GM18909 (cell line): ENCODE measurements around the gene EDARADD.
"Not testable (repeated sequence)": the region's sequence is repeated elsewhere in the genome, so short reads cannot be mapped to it uniquely, and the experiment has no call there.

Source experiments
- ATAC-seq: cut with Tn5 transposase; IDR thresholded peaks from one replicate; pipeline ENCODE4 v1.9.1; 2021; ENCODE audit warnings: mild to moderate bottlenecking; ENCODE audit not compliant: unreplicated experiment, poor library complexity

The EDARADD gene

DNA sequence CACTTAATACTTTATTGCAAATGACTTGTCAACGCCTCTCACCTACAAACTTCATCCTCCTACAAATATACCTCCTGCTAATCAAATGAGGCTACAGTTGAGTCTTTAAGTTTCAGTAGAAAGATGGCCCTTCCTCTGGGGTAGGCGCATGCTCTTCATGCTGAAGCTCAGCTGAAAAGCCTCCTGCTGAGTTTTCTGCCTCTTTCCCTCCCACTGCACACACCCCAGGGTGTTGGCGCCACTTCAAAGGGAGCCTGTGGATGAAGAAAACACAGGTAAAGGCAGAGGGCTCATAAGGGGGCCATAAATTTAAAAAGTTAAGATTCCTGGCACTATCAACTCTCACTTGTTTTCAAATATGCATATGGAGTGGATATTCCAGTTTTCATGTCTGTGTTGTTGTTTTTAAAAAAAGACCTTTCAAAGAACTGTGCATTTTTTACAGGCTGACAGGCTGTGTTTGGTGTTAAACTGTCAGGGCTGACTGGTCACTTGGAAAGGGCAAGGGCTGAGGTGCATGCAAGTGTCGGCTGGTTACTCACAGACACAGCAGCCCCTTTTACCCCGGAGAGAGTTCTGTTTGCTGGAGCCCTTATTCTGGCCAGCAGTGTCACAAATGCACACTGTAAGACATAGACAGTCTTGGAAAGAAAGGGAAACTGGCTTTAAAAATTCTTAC, 86.8 kb downstream of the EDARADD start:
- ATAC-seq, result no peak

DNA sequence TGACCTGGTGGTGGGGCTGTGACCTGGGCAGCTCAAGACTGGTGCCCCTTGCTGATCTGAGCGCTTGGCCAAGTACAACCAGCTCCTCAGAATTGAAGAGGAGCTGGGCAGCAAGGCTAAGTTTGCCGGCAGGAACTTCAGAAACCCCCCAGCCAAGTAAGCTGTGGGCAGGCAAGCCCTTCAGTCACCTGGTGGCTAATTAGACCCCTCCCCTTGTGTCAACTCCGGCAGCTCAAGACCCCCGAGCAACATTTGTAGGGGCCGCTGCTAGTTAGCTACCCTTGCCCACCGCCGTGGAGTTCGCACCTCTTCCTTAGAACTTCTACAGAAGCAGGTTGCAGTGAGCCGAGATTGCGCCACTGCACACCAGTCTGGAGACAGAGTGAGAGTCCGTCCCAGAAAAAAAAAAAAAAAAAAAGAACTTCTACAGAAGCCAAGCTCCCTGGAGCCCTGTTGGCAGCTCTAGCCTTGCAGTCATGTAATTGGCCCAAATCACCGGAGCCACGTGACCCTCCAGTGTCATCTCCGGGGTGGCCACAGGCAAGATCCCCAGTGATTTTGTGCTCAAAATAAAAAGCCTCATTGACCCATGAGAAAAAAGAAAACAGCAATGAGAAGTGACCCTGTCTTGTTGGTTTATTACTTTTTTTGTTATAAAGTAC, 90.4 kb downstream of the EDARADD start:
- no peak for ATAC-seq

DNA sequence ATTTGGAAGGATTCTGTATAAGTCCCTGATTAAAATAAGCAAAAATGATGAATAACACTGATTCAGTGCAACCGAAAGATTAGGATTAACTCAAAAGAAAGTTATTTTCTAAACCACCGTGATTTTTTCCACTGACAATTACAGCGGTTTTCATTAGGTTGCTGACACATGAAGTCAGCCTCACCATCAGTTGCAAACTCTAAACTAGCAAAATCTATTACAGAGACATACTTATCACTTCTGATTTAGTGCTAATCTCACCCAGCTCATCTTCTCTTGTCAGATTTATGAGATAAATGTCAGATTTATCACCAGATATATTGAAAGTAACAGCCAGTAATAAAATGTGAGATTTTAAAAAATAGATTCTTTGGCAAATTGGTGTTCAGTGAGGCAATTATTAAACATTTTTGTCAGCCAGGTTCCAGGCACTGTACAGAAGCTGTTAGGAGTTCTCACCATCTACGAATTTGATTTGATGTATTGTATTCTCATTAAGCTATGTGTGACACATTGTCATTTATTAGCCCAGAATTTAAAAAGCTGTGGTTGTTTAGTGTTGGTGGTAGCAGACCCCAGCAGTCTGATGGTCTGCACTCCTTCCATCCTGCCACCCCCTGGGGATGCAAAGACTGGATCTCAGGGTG, 92.4 kb downstream of the EDARADD start:
- ATAC-seq, result no peak

DNA sequence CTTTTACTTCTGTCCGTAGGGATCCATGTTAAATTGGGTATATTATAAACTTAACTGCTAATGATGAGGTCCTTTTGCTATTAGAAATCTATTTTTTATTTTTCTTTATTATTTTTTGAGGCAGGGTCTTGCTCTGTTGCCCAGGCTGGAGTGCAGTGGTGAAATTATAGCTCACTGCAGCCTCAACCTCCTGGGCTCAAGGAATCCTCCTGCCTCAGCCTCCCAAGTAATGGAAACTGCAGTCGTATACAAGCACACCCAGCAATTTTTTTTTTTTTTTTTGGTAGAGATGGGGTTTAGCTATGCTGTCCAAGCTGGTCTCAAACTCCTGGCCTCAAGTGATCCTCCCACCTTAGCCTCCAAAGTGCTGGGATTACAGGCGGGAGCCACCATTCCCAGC, 95.1 kb downstream of the EDARADD start:
- ATAC-seq, result not testable (repeated sequence)

DNA sequence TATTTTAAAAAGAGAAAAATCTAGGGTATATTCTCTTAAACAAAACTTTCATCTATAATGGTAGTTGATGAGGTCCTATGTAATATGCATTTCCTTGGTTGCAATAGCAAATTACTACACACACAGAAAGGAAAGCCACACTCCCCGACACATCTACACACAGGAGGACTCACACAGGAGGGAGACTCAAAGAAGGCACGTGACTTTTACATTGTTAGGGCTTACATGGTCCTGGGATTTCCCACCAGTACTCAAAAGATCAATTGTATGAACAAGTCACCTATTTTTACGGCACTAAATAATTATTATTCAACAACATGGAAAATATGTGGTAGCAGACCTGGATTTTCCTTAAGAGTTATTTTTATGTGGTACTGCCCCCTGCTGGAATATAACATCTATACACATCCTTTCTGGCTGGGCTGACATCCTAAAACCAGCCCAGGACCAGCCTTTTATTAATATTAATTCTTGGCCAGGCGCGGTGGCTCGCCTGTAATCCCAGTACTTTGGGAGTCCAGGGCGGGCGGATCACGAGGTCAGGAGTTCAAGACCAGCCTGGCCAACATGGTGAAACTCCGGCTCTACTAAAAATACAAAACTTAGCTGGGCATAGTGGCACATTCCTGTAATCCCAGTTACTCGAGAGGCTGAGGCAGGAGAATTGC, 95.8 kb downstream of the EDARADD start:
- ATAC-seq, result peak; percentile 68

DNA sequence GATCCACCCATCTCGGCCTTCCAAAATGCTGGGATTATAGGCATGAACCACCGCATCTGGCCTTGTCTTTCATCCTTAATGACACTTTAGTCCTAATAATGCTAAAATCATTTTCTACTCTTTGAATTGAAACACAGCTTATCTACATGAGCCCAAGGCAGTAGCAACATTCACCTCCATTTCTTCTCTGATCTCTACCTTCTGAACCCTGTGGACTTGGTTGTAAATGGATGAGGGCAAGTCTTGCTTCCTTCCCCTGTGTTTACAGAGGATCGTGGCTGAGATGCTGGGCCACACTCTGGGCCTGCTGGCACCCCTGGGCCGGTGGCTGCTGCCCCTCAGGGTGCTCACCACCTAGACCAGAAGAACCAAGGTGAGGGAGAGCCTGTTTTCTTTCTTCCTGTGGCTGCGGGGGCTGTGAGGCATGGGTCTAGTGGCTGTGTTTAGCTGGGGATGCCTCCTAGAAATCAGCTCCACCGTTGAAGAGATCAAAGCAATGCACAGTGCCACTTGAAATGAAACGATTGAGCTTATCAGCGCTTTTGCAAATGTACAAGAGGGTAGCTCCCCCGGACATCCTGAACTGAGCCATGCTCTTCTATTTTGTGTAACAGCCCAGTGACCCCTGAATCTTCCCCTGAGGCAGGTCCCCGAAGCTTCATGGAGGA, 97.5 kb downstream of the EDARADD start:
- no peak for ATAC-seq

DNA sequence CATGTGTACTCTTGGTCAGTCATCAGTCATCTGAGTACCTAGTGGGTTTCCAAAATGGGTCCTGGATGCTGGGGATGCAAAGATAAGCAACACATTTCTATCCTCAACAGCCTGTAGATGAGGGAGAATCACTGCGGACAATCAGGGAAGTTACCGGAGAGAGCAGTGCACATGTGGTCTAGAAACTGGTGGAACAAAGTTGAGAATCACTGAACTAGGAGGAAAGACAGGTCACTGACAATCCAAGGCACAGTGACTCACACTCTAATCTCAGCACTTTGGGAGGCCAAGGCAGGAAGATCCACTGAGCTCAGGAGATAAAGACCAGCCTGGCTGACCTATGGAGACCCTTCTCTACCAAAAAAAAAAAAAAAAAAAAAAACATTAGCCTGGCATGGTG, 98.3 kb downstream of the EDARADD start:
- ATAC-seq, result no peak

DNA sequence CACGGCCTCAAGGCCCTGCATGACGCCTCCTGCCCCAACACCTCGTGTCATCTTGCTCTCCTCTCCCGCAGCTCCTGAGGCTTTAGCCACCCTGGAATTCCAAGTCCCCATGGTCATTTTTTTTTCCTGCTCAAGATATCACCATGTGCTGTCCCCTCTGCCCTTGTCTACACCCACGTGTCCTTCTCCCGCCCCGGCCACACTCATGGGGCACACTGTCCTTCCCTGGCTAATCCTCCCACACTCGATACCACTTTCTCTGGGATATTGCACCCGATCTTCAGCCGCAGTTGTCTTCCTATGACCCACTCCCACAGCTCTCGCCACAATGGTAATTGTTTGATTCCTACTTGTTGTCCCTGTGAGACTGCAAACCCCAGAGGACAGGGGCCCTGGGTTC, 100.0 kb downstream of the EDARADD start:
- ATAC-seq, result no peak

DNA sequence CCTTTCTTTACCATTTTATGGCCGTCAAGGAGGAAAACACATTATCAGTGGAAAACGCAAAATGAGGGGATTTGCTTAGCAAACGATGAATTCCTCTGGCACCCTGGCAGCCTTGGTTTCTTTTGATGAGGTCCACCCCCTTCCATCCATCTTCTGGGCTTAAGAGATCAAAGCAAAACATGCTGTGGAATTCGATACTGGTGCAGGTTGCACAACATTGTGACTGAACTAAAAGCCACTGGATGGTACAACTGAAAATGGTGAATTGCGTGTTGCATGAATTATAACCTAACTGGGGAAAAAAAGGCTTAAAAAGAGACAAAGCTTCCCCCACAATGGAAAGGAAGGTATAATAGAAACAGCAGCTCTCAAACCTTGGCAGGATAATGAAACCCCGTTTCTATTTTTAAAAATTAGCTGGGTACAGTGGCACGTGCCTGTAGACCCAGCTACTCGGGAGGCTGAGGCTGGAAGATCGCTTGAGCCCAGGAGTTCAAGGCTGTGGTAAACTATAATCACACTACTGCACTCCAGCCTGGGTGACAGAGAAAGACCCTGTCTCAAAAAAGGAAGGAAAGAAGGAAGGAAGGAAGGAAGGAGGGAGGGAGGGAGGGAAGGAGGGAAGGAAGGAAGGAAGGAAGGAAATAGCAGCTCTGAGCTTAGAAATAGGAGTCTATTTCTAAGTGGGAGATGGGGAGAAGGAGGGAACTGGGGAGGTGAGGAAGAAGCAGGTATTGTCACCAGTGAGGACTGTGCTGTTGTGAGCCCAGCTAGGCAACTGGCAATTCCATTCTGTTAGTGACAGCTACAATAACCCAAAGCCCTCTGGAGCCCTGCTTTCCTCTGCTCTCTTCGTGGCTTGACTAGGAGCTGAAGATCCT, 100.7 kb downstream of the EDARADD start:
- ATAC-seq, result no peak

DNA sequence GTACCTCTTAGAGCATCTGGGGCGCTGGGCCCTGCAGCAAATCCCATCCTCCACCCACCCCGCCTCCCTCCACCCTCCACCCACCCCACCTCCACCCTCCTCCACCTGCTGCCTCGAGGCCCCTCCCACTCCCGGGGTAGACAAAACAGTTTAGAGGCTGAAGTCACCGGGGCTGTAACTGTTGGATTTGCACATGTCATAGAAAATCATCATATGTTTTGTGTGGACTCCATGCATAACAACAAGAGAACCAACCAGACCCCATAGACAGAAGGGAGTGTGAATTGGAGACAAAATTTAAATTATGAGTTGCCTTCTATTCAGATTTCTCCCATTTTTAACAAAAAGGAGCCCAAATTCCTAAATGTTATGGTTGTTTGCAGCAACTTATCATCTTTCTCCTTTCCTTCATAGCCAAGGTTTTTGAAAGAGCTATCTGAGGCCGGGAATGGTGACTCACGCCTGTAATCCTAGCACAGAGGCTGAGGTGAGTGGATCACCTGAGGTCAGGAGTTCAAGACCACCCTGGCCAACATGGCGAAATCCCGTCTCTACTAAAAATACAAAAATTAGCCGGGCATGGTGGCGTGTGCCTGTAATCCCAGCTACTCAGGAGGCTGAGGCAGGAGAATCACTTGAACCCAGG, 101.5 kb downstream of the EDARADD start:
- ATAC-seq, result no peak

DNA sequence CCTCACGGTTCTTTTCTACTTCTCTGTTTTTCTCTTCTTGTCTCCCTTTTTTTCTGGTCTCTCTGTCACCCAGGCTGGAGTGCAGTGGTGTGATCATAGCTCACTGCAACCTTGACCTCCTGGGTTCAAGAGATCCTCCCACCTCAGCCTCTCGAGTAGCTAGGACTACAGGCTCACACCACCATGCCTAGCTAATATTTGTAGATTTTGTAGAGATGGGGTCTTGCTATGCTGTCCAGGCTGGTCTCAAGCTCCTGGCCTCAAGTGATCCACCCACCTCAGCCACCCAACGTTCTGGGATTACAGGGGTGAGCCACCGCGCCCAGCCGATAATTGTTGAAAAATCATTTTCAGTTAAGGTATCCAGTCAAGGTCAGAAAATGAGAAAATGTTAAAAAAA, 103.8 kb downstream of the EDARADD start:
- no peak for ATAC-seq

DNA sequence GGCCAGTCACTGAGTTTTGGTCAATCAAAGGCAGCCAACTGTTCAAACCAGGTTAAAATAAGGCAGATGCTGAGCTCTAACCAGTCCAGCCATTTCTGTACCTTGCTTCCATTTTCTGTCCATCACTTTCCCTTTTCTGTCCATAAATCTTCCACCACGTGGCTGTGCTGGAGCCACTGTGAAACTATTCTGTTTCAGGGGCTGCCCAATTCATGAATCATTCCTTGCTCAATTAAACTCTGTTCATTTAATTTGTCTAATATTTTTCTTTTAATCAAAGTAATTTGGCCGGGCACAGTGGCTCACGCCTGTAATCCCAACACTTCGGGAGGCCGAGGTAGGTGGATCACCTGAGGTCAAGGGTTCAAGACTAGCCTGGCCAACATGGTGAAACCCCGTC, 107.0 kb downstream of the EDARADD start:
- no peak for ATAC-seq

DNA sequence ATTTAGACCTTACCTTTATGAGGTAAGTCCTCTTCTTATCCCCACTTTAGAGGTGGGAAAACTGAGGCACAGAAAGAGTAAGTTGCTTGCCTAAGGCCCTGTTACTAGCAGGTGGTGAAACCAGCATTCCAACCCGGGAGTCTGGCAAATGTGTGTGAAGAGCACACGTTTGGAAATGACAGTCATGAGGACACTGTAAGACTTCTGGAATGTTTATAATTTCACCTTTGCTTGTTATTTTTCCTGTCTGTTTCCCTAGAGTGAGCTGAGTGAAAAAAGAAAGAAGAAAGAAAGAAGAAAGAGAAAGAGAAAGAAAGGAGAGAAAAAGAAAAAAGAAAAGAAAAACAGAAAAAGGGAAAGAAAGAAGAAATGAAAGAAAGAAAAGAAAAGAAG, 108.5 kb downstream of the EDARADD start:
- no peak for ATAC-seq

DNA sequence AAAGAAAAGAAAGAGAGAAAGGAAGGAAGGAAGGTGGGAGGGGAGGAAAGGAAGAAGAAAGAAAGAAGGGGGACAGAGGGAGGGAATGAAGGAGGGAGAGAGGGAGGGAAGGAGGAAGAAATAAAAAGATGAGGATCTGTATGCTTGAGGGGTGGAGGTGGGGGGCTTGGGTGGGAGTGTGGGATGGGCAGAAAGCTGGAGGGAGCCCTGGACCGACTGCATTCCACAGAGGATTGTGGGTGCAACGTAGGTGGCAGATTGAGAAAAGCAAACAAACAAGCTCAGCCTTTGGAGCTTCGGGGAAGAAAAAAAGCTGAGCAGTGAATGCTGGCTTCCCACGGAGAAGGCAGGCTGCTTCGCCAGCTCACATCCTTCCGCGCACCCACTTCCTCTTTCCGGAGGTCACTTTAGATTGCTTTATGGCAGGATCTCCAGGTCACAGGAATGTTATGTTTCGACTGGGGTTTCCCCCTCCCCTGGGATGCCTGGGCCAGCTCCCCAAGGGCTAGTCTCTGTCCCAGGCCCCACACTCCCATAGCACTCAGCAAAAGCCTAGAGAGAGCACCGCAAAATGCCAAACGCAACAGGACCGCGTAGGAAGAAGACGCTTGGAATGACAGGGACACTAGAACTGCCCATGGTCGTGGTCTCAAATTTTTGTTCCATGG, 109.0 kb downstream of the EDARADD start:
- no peak for ATAC-seq

DNA sequence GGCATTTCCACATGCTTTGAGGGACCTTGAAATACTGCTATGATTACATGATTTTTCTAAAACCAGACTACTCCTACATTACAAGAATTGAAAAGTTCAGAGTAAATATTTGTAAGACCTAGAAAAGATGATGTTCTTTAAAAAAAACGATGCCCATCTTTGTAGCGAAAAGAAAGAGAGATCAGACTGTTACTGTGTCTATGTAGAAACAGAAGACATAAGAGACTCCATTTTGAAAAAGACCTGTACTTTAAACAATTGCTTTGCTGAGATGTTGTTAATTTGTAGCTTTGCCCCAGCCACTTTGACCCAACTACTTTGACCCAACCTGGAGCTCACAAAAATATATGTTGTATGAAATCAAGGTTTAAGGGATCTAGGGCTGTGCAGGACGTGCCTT, 110.3 kb downstream of the EDARADD start:
- not testable (repeated sequence) for ATAC-seq

DNA sequence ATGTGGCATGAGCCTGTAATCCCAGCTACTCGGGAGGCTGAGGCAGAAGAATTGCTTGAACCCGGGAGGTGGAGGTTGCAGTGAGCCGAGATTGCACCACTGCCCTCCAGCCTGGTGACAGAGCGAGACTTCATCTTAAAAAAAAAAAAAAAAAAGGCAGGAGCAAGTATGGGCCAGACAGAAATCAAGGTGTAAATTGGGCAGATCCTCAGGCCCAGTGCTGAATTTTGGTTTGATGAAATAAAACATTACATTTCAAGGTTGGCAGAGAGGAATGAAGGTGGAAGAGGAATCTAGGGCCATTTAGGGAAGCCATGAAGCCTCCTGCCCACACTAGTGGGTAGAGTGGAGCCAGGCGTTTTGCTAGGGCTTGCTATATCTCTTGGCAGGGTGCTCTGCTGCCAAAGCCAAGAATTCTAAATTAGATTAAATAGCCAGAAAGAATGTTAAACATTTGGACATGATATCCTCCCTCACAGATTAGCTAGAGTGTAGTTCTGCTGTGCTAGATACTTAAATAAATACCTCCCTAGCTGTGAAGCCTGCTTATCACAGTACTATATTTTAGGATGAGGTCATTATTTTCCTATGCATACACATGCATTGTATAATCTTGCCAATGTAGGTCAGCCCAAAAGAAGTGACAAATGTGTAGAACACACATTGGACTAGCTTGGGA, 113.1 kb downstream of the EDARADD start:
- ATAC-seq, result no peak

DNA sequence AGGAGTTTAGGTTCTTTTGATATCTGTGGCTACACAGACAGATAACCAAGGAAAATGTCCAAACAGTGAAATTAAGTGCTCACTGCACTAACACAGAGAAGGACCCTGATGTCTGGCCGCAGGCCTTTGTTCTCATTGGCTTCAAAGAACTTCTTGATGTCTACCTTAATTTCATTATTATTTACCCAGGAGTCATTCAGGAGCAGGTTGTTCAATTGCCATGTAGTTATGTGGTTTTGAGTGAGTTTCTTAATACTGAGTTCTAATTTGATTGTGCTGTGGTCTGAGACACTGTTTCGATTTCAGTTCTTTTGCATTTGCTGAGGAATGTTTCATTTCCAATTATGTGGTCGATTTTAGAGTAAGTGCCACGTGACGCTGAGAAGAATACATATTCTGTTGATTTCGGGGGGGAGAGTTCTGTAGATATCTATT, 114.5 kb downstream of the EDARADD start:
- ATAC-seq, result peak; percentile 46

DNA sequence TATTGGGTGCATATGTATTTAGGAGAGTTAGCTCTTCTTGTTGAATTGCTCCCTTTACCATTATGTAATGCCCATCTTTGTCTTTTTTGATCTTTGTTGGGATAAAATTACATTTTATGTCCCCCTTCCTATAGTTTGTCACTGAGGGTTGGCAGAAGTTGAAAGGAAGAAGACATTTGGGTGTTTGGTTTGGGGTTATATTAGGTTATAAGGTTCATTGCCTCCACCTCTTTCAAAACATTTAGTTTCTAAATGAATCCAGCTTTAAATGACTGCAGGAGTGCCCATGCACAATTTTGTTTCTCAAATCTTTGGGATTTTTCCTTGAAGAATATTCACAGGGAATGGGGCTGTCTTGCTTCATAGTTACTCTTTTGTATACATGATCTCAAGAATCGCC, 115.1 kb downstream of the EDARADD start:
- ATAC-seq, result no peak
